ENCODE data around the gene BTAF1.

- TF ChIP-seq CTCF (IDR thresholded peaks at IDR 0.05; ENCODE audit: insufficient read depth, low read depth, low read length) (no peak), EZH2 (IDR thresholded peaks at IDR 0.05; ENCODE audit: insufficient read depth, low read length) (no peak)
Observed at GRCh38 chr10:92047215-92047614, 123.6 kb downstream of the BTAF1 start.

Measured in astrocyte (in vitro differentiated cells and primary cell).